GM23338 (cell line): ENCODE results near the gene TLR7. TPM values are rescaled to one million over a fixed set of nuclear protein-coding genes. Genes with fewer than 3 reads are reported as not detected.

Experiments
- ATAC-seq: fragments of 200-7000 bp; cut with Tn5 transposase; 3 replicates; pipeline ENCODE4 v1.9.1; 2020
- DNase-seq: peaks from one replicate; pipeline ENCODE4 v3.0.0-alpha.2; 2015; ENCODE audit warnings: low spot score
- H2AFZ ChIP-seq: fragments of 200-600 bp; sonication (generic); 2 replicates; pipeline ENCODE4 v1.8.0; 2016; ENCODE audit warnings: antibody characterized with exemption, mild to moderate bottlenecking, moderate library complexity
- H3F3A ChIP-seq: fragments of 200-600 bp; sonication (generic); replicated peaks from 2 replicates; pipeline ENCODE4 v1.8.0; 2017; ENCODE audit warnings: antibody characterized with exemption, mixed run types, low read depth
- H3K27ac ChIP-seq: fragments of 200-600 bp; sonication (generic); 2 replicates; pipeline ENCODE4 v1.6.1; 2016; ENCODE audit warnings: low read depth
- H3K27me3 ChIP-seq: fragments of 200-600 bp; sonication (generic); 2 replicates; pipeline ENCODE4 v1.8.0; 2016; ENCODE audit warnings: mild to moderate bottlenecking, mixed run types, moderate library complexity; ENCODE audit not compliant: insufficient read depth
- H3K36me3 ChIP-seq: fragments of 200-600 bp; sonication (generic); 2 replicates; pipeline ENCODE4 v1.8.0; 2016; ENCODE audit warnings: mild to moderate bottlenecking; ENCODE audit not compliant: insufficient read depth
- H3K4me1 ChIP-seq: fragments of 200-600 bp; sonication (generic); 2 replicates; pipeline ENCODE4 v1.8.0; 2016; ENCODE audit warnings: mild to moderate bottlenecking, moderate library complexity; ENCODE audit not compliant: insufficient read depth
- H3K4me2 ChIP-seq: fragments of 200-600 bp; sonication (generic); 2 replicates; pipeline ENCODE4 v1.7.1; 2017; ENCODE audit warnings: mixed run types
- H3K4me3 ChIP-seq: fragments of 200-600 bp; sonication (generic); 2 replicates; pipeline ENCODE4 v1.6.1; 2016; ENCODE audit warnings: mixed run types
- H3K79me2 ChIP-seq: fragments of 200-600 bp; sonication (generic); replicated peaks from 2 replicates; pipeline ENCODE4 v1.8.0; 2017; ENCODE audit warnings: mild to moderate bottlenecking; ENCODE audit not compliant: insufficient read depth
- H3K9me2 ChIP-seq: fragments of 200-600 bp; sonication (generic); 2 replicates; pipeline ENCODE4 v1.8.0; 2017; ENCODE audit not compliant: insufficient read depth
- H4K20me1 ChIP-seq: fragments of 200-600 bp; sonication (generic); replicated peaks from 2 replicates; pipeline ENCODE4 v1.8.0; 2017; ENCODE audit warnings: mild to moderate bottlenecking; ENCODE audit not compliant: insufficient read depth
- H3K27ac Mint-ChIP-seq: 2 replicates; pipeline ENCODE4 v1.8.0; 2020; ENCODE audit warnings: inconsistent platforms, mild to moderate bottlenecking, moderate library complexity, mixed read lengths
- H3K27me3 Mint-ChIP-seq: 3 replicates; pipeline ENCODE4 v1.8.0; 2022; ENCODE audit warnings: low read depth, mild to moderate bottlenecking, moderate library complexity, mixed read lengths, inconsistent platforms; ENCODE audit not compliant: insufficient read depth, poor library complexity
- H3K36me3 Mint-ChIP-seq: 3 replicates; pipeline ENCODE4 v1.8.0; 2021; ENCODE audit warnings: low read depth, mild to moderate bottlenecking, inconsistent platforms, moderate library complexity, mixed read lengths
- H3K4me1 Mint-ChIP-seq: 3 replicates; pipeline ENCODE4 v1.8.0; 2020; ENCODE audit warnings: mild to moderate bottlenecking, inconsistent platforms, mixed read lengths
- H3K4me3 Mint-ChIP-seq: 3 replicates; pipeline ENCODE4 v1.8.0; 2021; ENCODE audit warnings: moderate library complexity, mild to moderate bottlenecking, inconsistent platforms, mixed read lengths
- H3K9me3 Mint-ChIP-seq: 3 replicates; pipeline ENCODE4 v1.8.0; 2020; ENCODE audit warnings: moderate library complexity, mild to moderate bottlenecking, inconsistent platforms, mixed read lengths
- CREB1 ChIP-seq: fragments of 250-450 bp; sonication (Bioruptor Pico); IDR thresholded peaks from 2 replicates; pipeline ENCODE4 v1.5.0; 2020; ENCODE audit warnings: low read depth, mild to moderate bottlenecking, moderate library complexity
- ETS1 ChIP-seq: IDR thresholded peaks from 2 replicates; pipeline ENCODE4 v1.6.1; 2016; ENCODE audit warnings: antibody characterized with exemption
- EZH2 ChIP-seq: fragments of 200-600 bp; sonication (generic); IDR thresholded peaks from one replicate; pipeline ENCODE4 v1.8.0; 2017; ENCODE audit warnings: antibody characterized with exemption, mild to moderate bottlenecking, low read depth; ENCODE audit not compliant: unreplicated experiment
- EZH2phosphoT487 ChIP-seq: fragments of 200-600 bp; sonication (generic); IDR thresholded peaks from one replicate; pipeline ENCODE4 v1.8.1; 2018; ENCODE audit warnings: antibody characterized with exemption; ENCODE audit not compliant: unreplicated experiment
- JUNB ChIP-seq: IDR thresholded peaks from one replicate; pipeline ENCODE4 v1.6.1; 2016; ENCODE audit warnings: antibody characterized with exemption; ENCODE audit not compliant: unreplicated experiment
- NANOG ChIP-seq: IDR thresholded peaks from 2 replicates; pipeline ENCODE4 v1.6.1; 2016; ENCODE audit warnings: antibody characterized with exemption, borderline replicate concordance
- POLR2AphosphoS5 ChIP-seq: IDR thresholded peaks from 2 replicates; pipeline ENCODE4 v1.6.1; 2016; ENCODE audit warnings: antibody characterized with exemption, low read depth
- STAT1 ChIP-seq: IDR thresholded peaks from one replicate; pipeline ENCODE4 v1.6.1; 2016; ENCODE audit warnings: antibody characterized with exemption; ENCODE audit not compliant: unreplicated experiment
- ZNF114 ChIP-seq: fragments of 250-450 bp; sonication (Bioruptor Pico); IDR thresholded peaks from 2 replicates; pipeline ENCODE4 v1.5.0; 2020; ENCODE audit warnings: mild to moderate bottlenecking, moderate library complexity
- ZNF331 ChIP-seq: fragments of 250-450 bp; sonication (Bioruptor Pico); IDR thresholded peaks from 2 replicates; pipeline ENCODE4 v1.5.0; 2020; ENCODE audit warnings: low read depth, mild to moderate bottlenecking, moderate library complexity
- ZNF462 ChIP-seq: fragments of 250-450 bp; sonication (Bioruptor Pico); IDR thresholded peaks from 2 replicates; pipeline ENCODE4 v1.5.0; 2020; ENCODE audit warnings: mild to moderate bottlenecking, moderate library complexity
- polyA plus RNA-seq: library from polyadenylated mRNA; unstranded; fragments of >200 nt; fragmentation: Nextera tagmentation; extraction: Ambion mirVana; gene quantifications from 2 replicates; pipeline ENCODE4 v1.2.1, GENCODE V29; 2016
- total RNA-seq: library from RNA; depleted of rRNA; stranded (reverse); fragments of >200 nt; shearing (Covaris generic); gene quantifications from 2 replicates; pipeline ENCODE4 v1.2.3, GENCODE V29; 2014
- TF ChIP-seq, protein P1 (sequence below): IDR thresholded peaks from one replicate; pipeline ENCODE4 v1.6.1; 2018; ENCODE audit warnings: antibody characterized with exemption; ENCODE audit not compliant: unreplicated experiment

Gene TLR7
- total and polyA plus RNA-seq, 2 experiments from 2014 or later, result not detected

DNA sequence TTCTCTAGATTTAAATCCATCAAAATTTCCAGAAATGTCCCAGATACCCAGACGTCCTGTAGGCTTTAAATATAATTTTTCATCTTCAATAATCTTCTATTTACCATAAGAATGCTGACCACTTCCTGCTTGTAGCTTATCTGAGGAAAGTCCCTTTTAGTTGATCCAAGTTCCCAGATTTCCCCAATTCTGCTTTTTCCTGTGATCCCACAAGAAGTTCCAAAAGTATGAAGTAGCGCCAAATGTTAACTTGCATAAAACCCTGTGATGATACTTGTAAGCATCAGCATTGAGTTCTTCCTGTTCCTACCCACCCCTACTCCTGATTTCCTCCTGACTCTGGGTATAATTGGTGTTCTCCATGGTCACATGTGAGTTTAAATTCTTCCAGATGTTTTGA lies 29.0 kb downstream of the TLR7 start (continued):
- TF ChIP-seq ZNF462 (CRISPR knock-in tag) (no peak), POLR2AphosphoS5 (no peak), EZH2 (no peak)

- ATAC-seq (no peak), DNase-seq (no peak)
- Histone ChIP-seq H3K79me2 (no peaks in the 10 kb centered on the region), H3K4me1 (peaks cover 5% of the 10 kb centered on the region; the same call in 1 of the 2 replicates), H4K20me1 (no peaks in the 10 kb centered on the region), H3K4me2 (no peak overlapping the region), H3K36me3 (no peaks in the 10 kb centered on the region), H3K4me3 (no peak overlapping the region), H3K9me2 (no peaks in the 10 kb centered on the region), H2AFZ (no peak overlapping the region), H3F3A (no peaks in the 10 kb centered on the region), H3K27me3 (no peaks in the 10 kb centered on the region), H3K27ac (no peak overlapping the region)
- Mint-ChIP-seq H3K36me3 (no peaks in the 10 kb centered on the region), H3K27me3 (no peaks in the 10 kb centered on the region), H3K27ac (no peak overlapping the region), H3K4me1 (peaks cover 15% of the 10 kb centered on the region; the same call in 2 of the 3 replicates), H3K9me3 (no peaks in the 10 kb centered on the region), H3K4me3 (no peak overlapping the region)
- TF ChIP-seq CREB1 (CRISPR knock-in tag), result no peak
- no peak for TF ChIP-seq ZNF114
- TF ChIP-seq STAT1, result no peak
- no peak for TF ChIP-seq EZH2phosphoT487
- no peak for TF ChIP-seq NANOG
- TF ChIP-seq EZH2, result no peak
- TF ChIP-seq ETS1, result no peak
- TF ChIP-seq, protein P1, sequence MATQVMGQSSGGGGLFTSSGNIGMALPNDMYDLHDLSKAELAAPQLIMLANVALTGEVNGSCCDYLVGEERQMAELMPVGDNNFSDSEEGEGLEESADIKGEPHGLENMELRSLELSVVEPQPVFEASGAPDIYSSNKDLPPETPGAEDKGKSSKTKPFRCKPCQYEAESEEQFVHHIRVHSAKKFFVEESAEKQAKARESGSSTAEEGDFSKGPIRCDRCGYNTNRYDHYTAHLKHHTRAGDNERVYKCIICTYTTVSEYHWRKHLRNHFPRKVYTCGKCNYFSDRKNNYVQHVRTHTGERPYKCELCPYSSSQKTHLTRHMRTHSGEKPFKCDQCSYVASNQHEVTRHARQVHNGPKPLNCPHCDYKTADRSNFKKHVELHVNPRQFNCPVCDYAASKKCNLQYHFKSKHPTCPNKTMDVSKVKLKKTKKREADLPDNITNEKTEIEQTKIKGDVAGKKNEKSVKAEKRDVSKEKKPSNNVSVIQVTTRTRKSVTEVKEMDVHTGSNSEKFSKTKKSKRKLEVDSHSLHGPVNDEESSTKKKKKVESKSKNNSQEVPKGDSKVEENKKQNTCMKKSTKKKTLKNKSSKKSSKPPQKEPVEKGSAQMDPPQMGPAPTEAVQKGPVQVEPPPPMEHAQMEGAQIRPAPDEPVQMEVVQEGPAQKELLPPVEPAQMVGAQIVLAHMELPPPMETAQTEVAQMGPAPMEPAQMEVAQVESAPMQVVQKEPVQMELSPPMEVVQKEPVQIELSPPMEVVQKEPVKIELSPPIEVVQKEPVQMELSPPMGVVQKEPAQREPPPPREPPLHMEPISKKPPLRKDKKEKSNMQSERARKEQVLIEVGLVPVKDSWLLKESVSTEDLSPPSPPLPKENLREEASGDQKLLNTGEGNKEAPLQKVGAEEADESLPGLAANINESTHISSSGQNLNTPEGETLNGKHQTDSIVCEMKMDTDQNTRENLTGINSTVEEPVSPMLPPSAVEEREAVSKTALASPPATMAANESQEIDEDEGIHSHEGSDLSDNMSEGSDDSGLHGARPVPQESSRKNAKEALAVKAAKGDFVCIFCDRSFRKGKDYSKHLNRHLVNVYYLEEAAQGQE, result no peak
- TF ChIP-seq JUNB, result no peak
- no peak for TF ChIP-seq POLR2AphosphoS5
- no peak for TF ChIP-seq ZNF331 (CRISPR knock-in tag)
These were observed 30.1 kb downstream of the TLR7 start for GRCh38 chrX:12896935-12897334.
